H9 (cell line): Measurements from ENCODE around the gene OAF. TPM values are rescaled to one million over a fixed set of nuclear protein-coding genes. Genes with fewer than 3 reads are reported as not detected.

Experiments
- DNase-seq: peaks from one replicate; pipeline ENCODE4 v3.0.0-alpha.2; 2017
- H2AFZ ChIP-seq: one replicate; pipeline ENCODE4 v1.6.1; 2013; ENCODE audit warnings: mild to moderate bottlenecking, low read length, control low read depth, moderate library complexity
- H2AK5ac ChIP-seq: 2 replicates; pipeline ENCODE4 v1.6.1; 2013; ENCODE audit warnings: low read length, control low read depth, mixed read lengths; ENCODE audit not compliant: insufficient read length
- H2BK120ac ChIP-seq: one replicate; pipeline ENCODE4 v1.6.1; 2013; ENCODE audit warnings: low read depth, mild to moderate bottlenecking, low read length, control low read depth, inconsistent platforms; ENCODE audit not compliant: poor library complexity, severe bottlenecking
- H2BK12ac ChIP-seq: 2 replicates; pipeline ENCODE4 v1.6.1; 2013; ENCODE audit warnings: low read length, control low read depth, mixed read lengths, low read depth; ENCODE audit not compliant: insufficient read length
- H2BK15ac ChIP-seq: 2 replicates; pipeline ENCODE4 v1.6.1; 2013; ENCODE audit warnings: low read depth, low read length, control low read depth
- H2BK20ac ChIP-seq: one replicate; pipeline ENCODE4 v1.6.1; 2013; ENCODE audit warnings: low read depth, mild to moderate bottlenecking, low read length, control low read depth, inconsistent platforms; ENCODE audit not compliant: poor library complexity, severe bottlenecking
- H2BK5ac ChIP-seq: 2 replicates; pipeline ENCODE4 v1.6.1; 2013; ENCODE audit warnings: low read length, control low read depth, mixed read lengths; ENCODE audit not compliant: insufficient read length
- H3K14ac ChIP-seq: 2 replicates; pipeline ENCODE4 v1.6.1; 2013; ENCODE audit warnings: low read length, control low read depth; ENCODE audit not compliant: insufficient read depth
- H3K18ac ChIP-seq: 2 replicates; pipeline ENCODE4 v1.6.1; 2013; ENCODE audit warnings: low read depth, mild to moderate bottlenecking, mixed read lengths, low read length, control low read depth; ENCODE audit not compliant: insufficient read length
- H3K23ac ChIP-seq: 2 replicates; pipeline ENCODE4 v1.6.1; 2013; ENCODE audit warnings: low read length, control low read depth, mixed read lengths, low read depth; ENCODE audit not compliant: insufficient read length
- H3K23me2 ChIP-seq: 2 replicates; pipeline ENCODE4 v1.6.1; 2013; ENCODE audit warnings: low read depth, mild to moderate bottlenecking, mixed read lengths, low read length, control low read depth; ENCODE audit not compliant: insufficient read length, poor library complexity, severe bottlenecking
- H3K27ac ChIP-seq: 2 replicates; pipeline ENCODE4 v1.5.1; 2013; ENCODE audit warnings: low read length, control low read depth, mixed read lengths, low read depth; ENCODE audit not compliant: insufficient read length
- H3K27me3 ChIP-seq: 2 replicates; pipeline ENCODE4 v1.6.1; 2013; ENCODE audit warnings: low read length, control low read depth, inconsistent platforms; ENCODE audit not compliant: insufficient read depth
- H3K4ac ChIP-seq: 2 replicates; pipeline ENCODE4 v1.6.1; 2013; ENCODE audit warnings: low read depth, mild to moderate bottlenecking, control low read depth, inconsistent platforms, low read length, moderate library complexity
- H3K4me1 ChIP-seq: 2 replicates; pipeline ENCODE4 v1.6.1; 2013; ENCODE audit warnings: low read length, control low read depth, inconsistent platforms; ENCODE audit not compliant: insufficient read depth
- H3K4me2 ChIP-seq: 2 replicates; pipeline ENCODE4 v1.6.1; 2013; ENCODE audit warnings: low read length, control low read depth, mixed read lengths; ENCODE audit not compliant: insufficient read length, insufficient read depth
- H3K56ac ChIP-seq: 2 replicates; pipeline ENCODE4 v1.6.1; 2013; ENCODE audit warnings: low read depth, mild to moderate bottlenecking, mixed read lengths, low read length, control low read depth; ENCODE audit not compliant: insufficient read length
- H3K79me1 ChIP-seq: 2 replicates; pipeline ENCODE4 v1.6.1; 2013; ENCODE audit warnings: low read depth, mild to moderate bottlenecking, moderate library complexity, low read length, control low read depth, inconsistent platforms; ENCODE audit not compliant: insufficient read depth, poor library complexity, severe bottlenecking
- H3K79me2 ChIP-seq: 2 replicates; pipeline ENCODE4 v1.6.1; 2013; ENCODE audit warnings: low read length, control low read depth, inconsistent platforms; ENCODE audit not compliant: insufficient read depth
- H3K9ac ChIP-seq: 2 replicates; pipeline ENCODE4 v1.6.1; 2013; ENCODE audit warnings: low read length, control low read depth, mixed read lengths; ENCODE audit not compliant: insufficient read length; ENCODE audit errors: extremely low read depth
- H3K9me3 ChIP-seq: one replicate; pipeline ENCODE4 v1.6.1; 2013; ENCODE audit warnings: low read depth, low read length, inconsistent platforms; ENCODE audit not compliant: control insufficient read depth
- H3T11ph ChIP-seq: one replicate; pipeline ENCODE4 v1.6.1; 2013; ENCODE audit warnings: mild to moderate bottlenecking, low read length, control low read depth, inconsistent platforms
- H4K20me1 ChIP-seq: one replicate; pipeline ENCODE4 v1.6.1; 2013; ENCODE audit not compliant: control insufficient read depth, insufficient read length, insufficient read depth
- H4K5ac ChIP-seq: 2 replicates; pipeline ENCODE4 v1.6.1; 2013; ENCODE audit warnings: low read depth, mild to moderate bottlenecking, mixed read lengths, low read length, control low read depth; ENCODE audit not compliant: insufficient read length
- H4K8ac ChIP-seq: replicated peaks from 2 replicates; pipeline ENCODE4 v1.6.1; 2013; ENCODE audit warnings: low read length, control low read depth, mixed read lengths, low read depth; ENCODE audit not compliant: insufficient read length
- H4K91ac ChIP-seq: 2 replicates; pipeline ENCODE4 v1.6.1; 2013; ENCODE audit warnings: low read depth, mild to moderate bottlenecking, moderate library complexity, mixed read lengths, low read length, control low read depth; ENCODE audit not compliant: insufficient read length
- H3K27ac Mint-ChIP-seq, 3 experiments: 2 replicates in 2 of 3; 3 replicates in 1 of 3; pipeline ENCODE4 v1.8.0; 2020 to 2021; ENCODE audit warnings: mixed read lengths in 3 of 3, mild to moderate bottlenecking in 1 of 3, moderate library complexity in 1 of 3
- H3K27me3 Mint-ChIP-seq: 2 replicates; pipeline ENCODE4 v1.8.0; 2021; ENCODE audit warnings: low read depth, mild to moderate bottlenecking, moderate library complexity, mixed read lengths
- H3K36me3 Mint-ChIP-seq, 3 experiments: 2 replicates in 2 of 3; 3 replicates in 1 of 3; pipeline ENCODE4 v1.8.0; 2020 to 2021; ENCODE audit warnings: low read depth in 3 of 3, mixed read lengths in 3 of 3; ENCODE audit not compliant: insufficient read depth in 1 of 3
- H3K4me1 Mint-ChIP-seq, 2 experiments: 2 replicates each; pipeline ENCODE4 v1.8.0; 2020; ENCODE audit warnings: mixed read lengths in 2 of 2
- H3K4me3 Mint-ChIP-seq, 2 experiments: 2 replicates in 1 of 2; 3 replicates in 1 of 2; pipeline ENCODE4 v1.8.0; 2020 to 2021; ENCODE audit warnings: mild to moderate bottlenecking in 2 of 2, mixed read lengths in 2 of 2, moderate library complexity in 1 of 2
- H3K9me3 Mint-ChIP-seq, 2 experiments: 2 replicates in 1 of 2; 3 replicates in 1 of 2; pipeline ENCODE4 v1.8.0; 2020; ENCODE audit warnings: mild to moderate bottlenecking in 2 of 2, mixed read lengths in 2 of 2, moderate library complexity in 1 of 2
- CTCF ChIP-seq: fragments of 200-600 bp; sonication (generic); conservative IDR thresholded peaks from 3 replicates; pipeline ENCODE4 v1.8.0; 2021; ENCODE audit warnings: antibody characterized with exemption, mild to moderate bottlenecking
- WGBS: extraction: QIAGEN DNeasy Blood & Tissue Kit; methylation state at CpG from one replicate; pipeline ENCODE4 v1.1.7; 2013; ENCODE audit warnings: missing lambda C conversion rate, low lambda C conversion rate, mixed read lengths; ENCODE audit not compliant: insufficient read length; ENCODE audit errors: extremely low coverage; 5-methylcytosine and 5-hydroxymethylcytosine counted together
- total RNA-seq: library from RNA; stranded (reverse); gene quantifications from 2 replicates; pipeline ENCODE4 v1.2.1, GENCODE V29; 2021

Gene OAF
- total RNA-seq, 1 experiment from 2014 or later, result 1.1 TPM

- peaks cover 0 to 4% of the 10 kb centered on the region in 2 experiments; a peak in 1 of 5 replicates for H3K9me3 Mint-ChIP-seq
- Histone ChIP-seq H3K79me2 (no peaks in the 10 kb centered on the region), H3K23ac (no peak overlapping the region), H3K9ac (no peak overlapping the region), H4K20me1 (no peaks in the 10 kb centered on the region), H4K8ac (no peak overlapping the region), H3K27ac (no peak overlapping the region), H3K56ac (no peak overlapping the region), H2BK20ac (no peak overlapping the region), H2AFZ (no peak overlapping the region), H2AK5ac (no peak overlapping the region), H2BK12ac (no peak overlapping the region), H3K23me2 (peaks cover 10% of the 10 kb centered on the region), H3K27me3 (peaks cover 20% of the 10 kb centered on the region), H2BK120ac (no peak overlapping the region), H3K4me2 (no peak overlapping the region), H4K5ac (no peak overlapping the region), H3K9me3 (no peaks in the 10 kb centered on the region), H3K14ac (no peak overlapping the region), H3K4me1 (no peaks in the 10 kb centered on the region; the same call in 1 of the 2 replicates), H3K4ac (no peak overlapping the region), H3K18ac (no peak overlapping the region), H2BK15ac (no peak overlapping the region), H3K79me1 (no peaks in the 10 kb centered on the region), H4K91ac (no peak overlapping the region), H2BK5ac (no peak overlapping the region), H3T11ph (no peak overlapping the region)
- peak; percentile 86 for DNase-seq
- H3K4me1 Mint-ChIP-seq, result peaks cover 8 to 14% of the 10 kb centered on the region in 2 experiments
- H3K36me3 Mint-ChIP-seq, result no peaks in the 10 kb centered on the region
- H3K27ac Mint-ChIP-seq, result no peak overlapping the region
- TF ChIP-seq CTCF, result peak; percentile 85
- H3K4me3 Mint-ChIP-seq, result no peak overlapping the region
- H3K27me3 Mint-ChIP-seq, result peaks cover 98% of the 10 kb centered on the region
- no CpG with 5 or more reads among the region's 24 CpGs for WGBS
Measured at GRCh38 chr11:120172054-120172911, 38.5 kb upstream of the OAF start.
